ENCODE results near the gene MARK1. TPM values are rescaled to one million over a fixed set of nuclear protein-coding genes. Genes with fewer than 3 reads are reported as not detected.
A peak's percentile ranks its signal among the peaks of the same experiment; 100 is the strongest.

The MARK1 gene
- total RNA-seq, 4 donors from 2014 or later: 11.1 to 12.9 (median 11.9) TPM

GRCh38 chr1:220684890-220685289, 157.0 kb downstream of the MARK1 start:
- Histone ChIP-seq H3K9me3 (no peaks in the 10 kb centered on the region), H3K27me3 (peaks cover 0 to 15% of the 10 kb centered on the region in 2 donors), H3K27ac (no peak overlapping the region), H3K36me3 (no peaks in the 10 kb centered on the region), H3K4me1 (peaks cover 0 to 9% (median 7%) of the 10 kb centered on the region in 4 donors), H3K4me3 (no peak overlapping the region)
- TF ChIP-seq EP300 (IDR thresholded peaks at IDR 0.05) (no peak), POLR2A (IDR thresholded peaks at IDR 0.05) (no peak), CTCF (IDR thresholded peaks at IDR 0.05) (no peak)
- 49 to 53% methylated on average over 4 of the region's 4 CpGs for WGBS, 2 donors
- no peak for DNase-seq (ENCODE audit: low spot score in 2 of 2)

- DNase-seq (ENCODE audit: low spot score in 2 of 2): no peak
- Histone ChIP-seq H3K4me3 (no peak overlapping the region), H3K27me3 (peaks cover 0 to 20% of the 10 kb centered on the region in 2 donors), H3K27ac (no peak overlapping the region), H3K9me3 (no peaks in the 10 kb centered on the region), H3K4me1 (peaks cover 0 to 14% (median 8%) of the 10 kb centered on the region in 4 donors), H3K36me3 (no peaks in the 10 kb centered on the region)
- 79 to 90% methylated on average over 3 of the region's 3 CpGs for WGBS, 2 donors
- no peak for TF ChIP-seq POLR2A (IDR thresholded peaks at IDR 0.05)
- no peak for TF ChIP-seq EP300 (IDR thresholded peaks at IDR 0.05)
- no peak for TF ChIP-seq CTCF (IDR thresholded peaks at IDR 0.05)
Measured at GRCh38 chr1:220685879-220686278, 157.9 kb downstream of the MARK1 start.

GRCh38 chr1:220687809-220688208, 159.9 kb downstream of the MARK1 start:
- TF ChIP-seq CTCF (IDR thresholded peaks at IDR 0.05): no peak
- no peak for TF ChIP-seq EP300 (IDR thresholded peaks at IDR 0.05)
- TF ChIP-seq POLR2A (IDR thresholded peaks at IDR 0.05): no peak
- peaks cover 0 to 21% of the 10 kb centered on the region in 2 donors for H3K27me3 ChIP-seq
- no peaks in the 10 kb centered on the region for H3K36me3 ChIP-seq
- H3K9me3 ChIP-seq: no peaks in the 10 kb centered on the region
- no peak for DNase-seq (ENCODE audit: low spot score in 2 of 2)
- 85 to 87% methylated on average over 5 of the region's 5 CpGs for WGBS, 2 donors
- H3K4me3 ChIP-seq: no peak overlapping the region
- peaks cover 0 to 18% (median 7%) of the 10 kb centered on the region in 4 donors for H3K4me1 ChIP-seq
- H3K27ac ChIP-seq: no peak overlapping the region

- DNase-seq (ENCODE audit: low spot score in 2 of 2): no peak
- no peaks in the 10 kb centered on the region for H3K36me3 ChIP-seq
- no peak overlapping the region for H3K27ac ChIP-seq
- peaks cover 0 to 18% (median 7%) of the 10 kb centered on the region in 4 donors for H3K4me1 ChIP-seq
- WGBS, 2 donors: 30 to 41% methylated on average over 14 of the region's 14 CpGs
- no peaks in the 10 kb centered on the region for H3K9me3 ChIP-seq
- peaks cover 0 to 21% of the 10 kb centered on the region in 2 donors for H3K27me3 ChIP-seq
- peak overlapping the region; percentile 41 to 73 (median 70) for H3K4me3 ChIP-seq
- TF ChIP-seq EP300 (IDR thresholded peaks at IDR 0.05) (no peak), POLR2A (IDR thresholded peaks at IDR 0.05) (no peak), CTCF (IDR thresholded peaks at IDR 0.05) (no peak)
Measured at GRCh38 chr1:220689666-220690065, 161.7 kb downstream of the MARK1 start.

GRCh38 chr1:220690140-220691052, 162.5 kb downstream of the MARK1 start, which contains the start of gene C1orf115:
Gene C1orf115 (plus strand): TSS chr1:220690363. CDS start chr1:220690403, 40 bp downstream.
- H3K9me3 ChIP-seq: no peaks in the 10 kb centered on the region
- 4 to 5% methylated on average over 66 of the region's 96 CpGs for WGBS, 2 donors
- H3K36me3 ChIP-seq: no peaks in the 10 kb centered on the region
- peak; percentile 31 to 63 for DNase-seq (ENCODE audit: low spot score in 2 of 2)
- peaks cover 0 to 21% of the 10 kb centered on the region in 2 donors for H3K27me3 ChIP-seq
- peaks cover 0 to 18% (median 7%) of the 10 kb centered on the region in 4 donors for H3K4me1 ChIP-seq
- H3K27ac ChIP-seq: peak within 1 kb of the TSS in 2 of 4 donors; percentile 74 to 80
- TF ChIP-seq CTCF (IDR thresholded peaks at IDR 0.05): peak; percentile 89 to 96 (median 96)
- peak in 1 of 2 donors; percentile 52 for TF ChIP-seq EP300 (IDR thresholded peaks at IDR 0.05)
- TF ChIP-seq POLR2A (IDR thresholded peaks at IDR 0.05): peak in 1 of 2 donors; percentile 14
- peak within 1 kb of the TSS; percentile 41 to 73 (median 70) for H3K4me3 ChIP-seq

Data from tibial nerve (tissue), 4 donors.